HG03521 (cell line): ENCODE results near the gene REV3L.
A peak's percentile ranks its signal among the peaks of the same experiment; 100 is the strongest.
"Not testable (repeated sequence)": the region's sequence is repeated elsewhere in the genome, so short reads cannot be mapped to it uniquely, and the experiment has no call there.

Experiments
- ATAC-seq: cut with Tn5 transposase; IDR thresholded peaks from one replicate; pipeline ENCODE4 v1.9.1; 2021; ENCODE audit warnings: mild to moderate bottlenecking, moderate library complexity; ENCODE audit not compliant: unreplicated experiment

Gene REV3L, protein sequence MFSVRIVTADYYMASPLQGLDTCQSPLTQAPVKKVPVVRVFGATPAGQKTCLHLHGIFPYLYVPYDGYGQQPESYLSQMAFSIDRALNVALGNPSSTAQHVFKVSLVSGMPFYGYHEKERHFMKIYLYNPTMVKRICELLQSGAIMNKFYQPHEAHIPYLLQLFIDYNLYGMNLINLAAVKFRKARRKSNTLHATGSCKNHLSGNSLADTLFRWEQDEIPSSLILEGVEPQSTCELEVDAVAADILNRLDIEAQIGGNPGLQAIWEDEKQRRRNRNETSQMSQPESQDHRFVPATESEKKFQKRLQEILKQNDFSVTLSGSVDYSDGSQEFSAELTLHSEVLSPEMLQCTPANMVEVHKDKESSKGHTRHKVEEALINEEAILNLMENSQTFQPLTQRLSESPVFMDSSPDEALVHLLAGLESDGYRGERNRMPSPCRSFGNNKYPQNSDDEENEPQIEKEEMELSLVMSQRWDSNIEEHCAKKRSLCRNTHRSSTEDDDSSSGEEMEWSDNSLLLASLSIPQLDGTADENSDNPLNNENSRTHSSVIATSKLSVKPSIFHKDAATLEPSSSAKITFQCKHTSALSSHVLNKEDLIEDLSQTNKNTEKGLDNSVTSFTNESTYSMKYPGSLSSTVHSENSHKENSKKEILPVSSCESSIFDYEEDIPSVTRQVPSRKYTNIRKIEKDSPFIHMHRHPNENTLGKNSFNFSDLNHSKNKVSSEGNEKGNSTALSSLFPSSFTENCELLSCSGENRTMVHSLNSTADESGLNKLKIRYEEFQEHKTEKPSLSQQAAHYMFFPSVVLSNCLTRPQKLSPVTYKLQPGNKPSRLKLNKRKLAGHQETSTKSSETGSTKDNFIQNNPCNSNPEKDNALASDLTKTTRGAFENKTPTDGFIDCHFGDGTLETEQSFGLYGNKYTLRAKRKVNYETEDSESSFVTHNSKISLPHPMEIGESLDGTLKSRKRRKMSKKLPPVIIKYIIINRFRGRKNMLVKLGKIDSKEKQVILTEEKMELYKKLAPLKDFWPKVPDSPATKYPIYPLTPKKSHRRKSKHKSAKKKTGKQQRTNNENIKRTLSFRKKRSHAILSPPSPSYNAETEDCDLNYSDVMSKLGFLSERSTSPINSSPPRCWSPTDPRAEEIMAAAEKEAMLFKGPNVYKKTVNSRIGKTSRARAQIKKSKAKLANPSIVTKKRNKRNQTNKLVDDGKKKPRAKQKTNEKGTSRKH (N-terminal part only)

DNA sequence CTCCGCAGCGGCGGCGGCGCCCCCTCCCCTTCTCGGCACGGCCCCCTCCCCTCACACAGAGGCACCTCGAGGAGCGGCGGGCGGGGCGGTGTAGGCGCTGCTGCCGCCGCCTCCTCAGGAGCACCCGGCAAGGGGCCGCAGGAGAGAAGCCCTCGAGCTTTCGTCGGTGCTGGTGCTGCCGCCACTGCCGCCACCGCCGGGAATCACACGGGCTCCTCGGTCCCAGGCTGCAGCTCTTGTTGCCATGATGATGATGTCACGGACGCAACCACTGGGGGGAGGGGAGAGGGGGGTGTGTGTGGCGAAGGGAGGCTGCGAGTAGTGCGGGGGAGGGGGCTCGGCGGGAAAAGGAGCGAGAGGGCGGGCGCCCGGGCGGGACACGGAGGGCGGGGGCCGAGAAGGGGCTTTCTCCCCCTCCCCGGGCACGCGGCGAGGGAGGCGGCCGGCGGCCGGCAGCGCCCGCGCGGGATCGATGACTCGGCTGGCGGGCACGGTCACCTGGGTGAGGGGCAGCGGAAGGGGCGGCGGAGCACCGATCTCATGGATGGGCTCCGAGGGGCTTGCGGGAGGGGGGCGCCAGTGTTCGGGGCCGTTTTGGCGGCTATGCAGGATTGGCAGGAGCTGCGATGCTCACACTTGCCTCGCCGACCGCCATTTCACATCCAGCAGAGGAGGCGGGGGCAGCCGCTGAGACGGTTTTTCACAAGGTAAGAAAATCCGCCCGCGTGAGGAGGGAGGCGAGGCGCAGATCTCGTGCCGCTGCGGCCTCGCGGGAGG is at the start of gene REV3L:
REV3L (minus strand) TSS at position 260 of the 777 bp plus-strand sequence. CDS start 330 bp downstream, outside the sequence.
- ATAC-seq = peak; percentile 31

DNA sequence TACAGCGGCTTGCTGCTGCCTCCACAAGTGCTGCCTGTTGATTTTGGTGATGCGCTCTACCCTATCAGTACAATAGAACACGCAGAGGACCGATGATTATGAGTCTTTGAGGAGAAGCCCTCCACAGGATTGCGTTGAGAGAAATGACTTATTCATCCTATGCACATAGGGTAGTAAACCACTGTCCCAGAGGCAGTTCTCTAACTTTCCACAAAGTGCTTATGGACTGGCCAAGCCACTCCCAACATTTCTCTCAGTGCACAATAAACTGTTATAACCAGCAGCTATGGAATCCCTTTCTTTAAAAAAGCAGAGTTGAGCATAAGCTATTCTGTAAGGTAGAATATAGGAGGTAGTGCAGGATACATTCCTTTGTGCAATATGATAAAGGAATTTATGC is 48.2 kb upstream of the REV3L start:
- no peak for ATAC-seq

DNA sequence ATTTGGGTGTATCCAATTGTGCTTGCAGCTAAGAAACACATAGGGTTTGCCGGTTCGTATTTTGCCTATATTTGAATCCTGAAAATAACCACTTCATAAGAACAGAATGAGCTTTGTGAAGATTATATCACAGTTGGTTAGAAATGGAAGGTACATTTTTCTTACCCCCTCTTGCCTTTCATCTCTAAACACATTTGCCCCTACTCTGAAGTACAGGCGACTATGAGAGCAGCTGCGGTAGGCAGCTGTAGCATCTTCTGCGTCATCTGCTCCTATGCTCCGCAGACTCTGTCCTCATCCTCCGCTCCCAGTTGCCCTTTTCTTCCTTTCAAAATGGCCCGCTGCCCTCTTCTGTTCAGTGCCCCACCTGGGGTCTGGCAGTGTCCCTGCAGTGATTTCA is 47.6 kb upstream of the REV3L start:
- no peak for ATAC-seq

DNA sequence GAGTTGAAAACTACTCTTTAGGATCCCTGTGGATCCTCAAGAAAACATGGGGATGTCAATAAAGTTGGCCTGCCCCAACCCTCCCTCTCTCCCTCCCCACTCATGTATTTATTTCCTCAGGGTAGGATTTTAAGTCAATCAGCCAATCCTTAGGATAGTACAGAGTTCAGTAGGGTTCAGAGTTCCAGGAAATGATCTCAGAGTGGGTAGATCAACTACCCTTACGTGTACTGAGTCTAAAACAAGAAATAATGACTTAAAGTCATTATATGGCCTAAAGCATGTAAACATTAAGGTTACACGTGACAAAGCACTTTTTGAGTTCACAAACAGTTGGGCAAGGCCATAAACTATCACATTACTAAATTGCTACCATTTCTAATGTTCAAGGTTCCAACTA is 47.2 kb upstream of the REV3L start:
- ATAC-seq = no peak

DNA sequence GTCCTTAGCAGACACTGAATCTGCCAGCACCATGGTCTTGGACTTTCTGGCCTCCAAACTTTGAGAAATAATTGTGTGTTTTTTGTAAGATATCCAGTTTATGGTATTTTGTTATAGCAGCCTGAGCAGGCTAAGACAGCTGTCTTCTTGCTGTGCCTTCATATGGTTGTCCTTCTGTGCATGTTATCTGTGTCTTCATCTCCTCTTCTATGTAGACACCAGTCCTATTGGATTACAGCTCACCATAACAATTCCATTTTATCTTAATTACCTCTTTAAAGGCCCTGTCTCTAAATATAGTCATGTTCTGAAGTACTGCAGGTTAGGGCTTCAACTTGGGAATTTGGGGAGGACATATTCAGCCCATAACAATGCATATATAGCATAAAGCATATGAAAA is 44.3 kb upstream of the REV3L start:
- no peak for ATAC-seq

DNA sequence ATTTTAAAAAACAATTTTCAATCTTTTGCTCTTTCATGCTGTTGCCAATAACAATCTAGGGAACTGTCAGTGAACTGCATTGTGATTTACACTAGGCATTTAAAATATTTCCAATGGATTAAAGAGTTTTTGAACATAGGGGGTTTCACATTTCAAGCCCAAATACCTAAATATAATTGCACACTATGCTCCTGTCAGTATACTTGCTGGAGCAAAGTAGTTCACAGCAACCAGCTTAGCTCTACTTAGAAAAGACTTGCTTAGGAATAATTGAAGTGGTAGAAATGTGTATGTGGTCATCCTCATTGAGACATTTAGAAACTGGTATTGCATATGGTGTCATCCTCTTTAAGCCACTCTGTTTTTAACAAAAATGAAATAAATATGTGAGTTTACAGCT is 41.7 kb upstream of the REV3L start:
- ATAC-seq = no peak

DNA sequence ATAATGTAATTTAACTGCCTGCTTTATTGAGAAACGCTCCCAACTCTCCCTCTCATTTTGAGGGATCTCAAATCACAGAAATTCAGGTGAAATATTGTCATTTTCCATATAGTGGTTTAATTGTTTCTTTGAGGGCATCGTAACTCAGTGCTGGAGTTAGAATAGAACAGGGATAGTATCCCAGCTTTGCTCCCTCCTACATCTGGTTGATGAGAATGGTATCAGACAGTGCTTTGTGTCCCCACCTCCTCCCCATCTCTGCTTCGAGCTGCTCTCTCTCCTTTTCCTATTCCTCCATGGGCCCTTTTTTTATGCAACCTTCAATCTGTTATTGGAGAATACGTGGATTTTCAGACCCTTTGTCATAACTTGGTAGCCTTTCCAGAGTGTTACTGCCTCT is 41.2 kb upstream of the REV3L start:
- ATAC-seq = no peak

DNA sequence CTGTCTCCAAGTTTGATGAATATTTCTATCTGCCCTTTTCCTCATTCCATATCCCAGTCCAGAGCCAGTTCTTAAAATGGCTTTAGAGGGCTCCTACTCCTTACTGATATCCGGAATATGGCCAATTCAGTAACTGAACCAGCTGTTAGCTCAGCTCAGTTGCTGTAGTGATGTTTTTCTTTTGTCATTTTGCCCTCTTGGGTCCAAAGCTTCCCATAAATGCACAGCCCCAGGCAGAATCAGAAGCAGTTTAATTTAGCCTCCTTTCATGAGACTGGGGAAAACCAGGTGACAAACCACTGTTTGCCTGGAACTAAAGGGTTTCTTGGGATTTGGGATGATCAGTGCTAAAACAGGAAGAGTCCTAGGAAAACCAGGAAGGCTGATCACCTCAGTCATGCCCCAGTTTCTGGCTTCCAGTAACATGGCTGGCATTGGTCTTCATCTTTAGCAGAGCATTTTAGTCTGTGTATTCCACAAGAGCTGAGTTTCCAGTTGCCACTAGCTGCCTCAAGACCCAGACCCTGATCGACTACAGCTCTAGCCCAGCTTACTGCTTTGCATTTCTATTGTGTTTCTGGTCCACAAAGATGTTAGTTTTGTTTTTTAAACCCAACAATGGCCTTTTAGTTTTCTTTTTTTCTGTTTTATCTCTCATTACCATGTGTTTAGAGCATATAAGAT is 40.6 kb upstream of the REV3L start:
- no peak for ATAC-seq

DNA sequence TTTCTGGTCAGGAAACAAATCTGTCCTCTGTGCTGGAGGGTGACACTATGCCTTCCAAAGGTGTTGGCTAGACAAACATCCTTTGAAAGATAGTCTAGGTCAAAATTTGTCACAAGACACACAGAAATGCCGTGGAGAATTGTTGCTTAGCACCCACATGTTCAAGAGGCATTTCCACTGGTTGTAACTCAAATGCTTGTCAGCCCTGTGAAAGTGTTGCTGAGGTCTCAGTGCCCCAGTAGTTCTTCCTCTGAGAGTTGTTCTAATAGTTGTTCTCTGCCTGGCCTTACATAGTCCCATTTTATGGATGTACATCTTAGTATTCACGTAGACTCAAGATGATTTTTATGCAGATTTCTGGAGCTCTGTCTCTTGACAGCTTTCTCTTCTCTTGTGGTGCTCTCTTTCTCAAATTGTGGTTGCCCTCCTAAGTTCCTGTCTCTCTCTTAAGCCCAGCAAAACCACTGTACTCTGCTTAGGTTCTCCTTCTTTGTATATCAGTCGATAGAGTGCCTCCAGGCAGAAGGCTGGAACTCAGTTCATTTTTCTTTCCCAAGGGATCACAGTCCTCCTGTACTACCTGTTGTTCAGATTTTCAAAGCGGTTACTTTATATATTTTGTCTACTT is 39.5 kb upstream of the REV3L start:
- ATAC-seq = no peak

DNA sequence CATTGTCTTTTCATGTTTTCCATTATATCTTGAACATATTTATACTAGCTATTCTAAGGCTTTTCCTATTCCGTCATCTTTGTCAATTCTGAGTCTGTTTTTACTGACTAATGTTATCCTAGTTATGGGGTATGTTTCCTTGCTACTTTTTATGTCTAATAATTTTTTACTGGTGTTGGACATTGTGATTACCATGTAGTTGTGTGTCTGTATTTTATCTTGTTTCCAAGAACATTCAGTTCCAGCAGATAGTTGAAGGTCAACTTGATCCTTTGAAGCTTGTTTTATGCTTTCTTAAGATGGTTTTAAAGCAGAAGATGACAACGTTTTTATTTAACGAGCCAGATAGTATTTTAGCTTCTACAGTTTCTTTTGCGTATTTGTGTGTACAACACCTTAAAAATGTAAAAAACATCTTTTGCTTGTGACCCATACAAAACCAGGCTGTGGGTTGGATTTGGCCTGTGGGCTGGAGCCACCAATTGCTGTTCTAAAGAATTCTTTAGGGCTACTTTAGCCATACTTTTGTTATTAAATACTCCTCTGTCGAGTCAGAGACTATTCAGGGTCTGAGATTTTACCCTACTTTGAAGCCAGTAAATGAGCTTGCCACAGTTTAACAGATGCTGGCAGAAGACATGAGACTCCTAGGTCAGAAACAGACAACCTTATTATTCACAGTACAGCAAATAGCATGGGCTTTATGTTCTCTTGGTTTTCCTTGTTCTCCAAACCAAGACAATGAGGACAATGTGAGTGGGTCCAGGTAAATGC is 38.7 kb upstream of the REV3L start:
- no peak for ATAC-seq

DNA sequence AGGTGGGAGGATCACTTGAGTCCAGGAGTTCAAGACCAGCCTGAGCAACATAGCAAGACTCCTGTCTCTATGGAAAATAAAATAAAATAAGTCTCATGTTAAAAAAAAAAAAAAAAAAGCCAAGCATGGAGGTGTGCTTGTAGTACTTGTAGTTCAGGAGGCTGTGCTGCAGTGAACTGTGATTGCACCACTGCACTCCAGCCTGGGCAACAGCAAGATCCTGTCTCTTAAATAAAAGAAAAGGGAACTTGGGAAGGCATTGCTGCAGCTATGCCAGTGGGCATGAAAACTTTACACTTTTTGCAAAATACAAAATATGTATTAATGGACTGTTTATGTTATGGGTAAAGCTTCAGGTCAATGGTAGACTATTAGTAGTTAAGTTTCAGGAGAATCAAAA is 37.5 kb upstream of the REV3L start:
- no peak for ATAC-seq

DNA sequence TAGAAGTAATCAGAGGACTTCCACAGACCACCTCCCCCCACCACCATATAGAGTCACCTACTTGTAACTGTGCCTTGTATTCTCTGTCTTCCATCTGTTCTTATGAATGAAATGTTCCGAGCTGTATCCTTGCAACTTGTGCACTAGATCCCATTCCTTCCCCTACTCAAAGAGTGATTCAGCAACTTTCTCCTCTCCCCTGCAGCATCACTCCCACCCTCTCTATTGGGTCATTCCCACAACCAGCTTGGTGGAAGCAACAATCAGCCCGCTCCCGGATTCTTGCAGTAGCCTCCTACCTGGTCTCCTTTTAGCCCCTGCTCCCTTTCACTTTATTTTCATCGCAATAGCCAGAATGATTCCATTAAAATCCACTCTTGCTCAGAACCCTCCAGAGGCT is 34.9 kb upstream of the REV3L start:
- ATAC-seq = no peak

DNA sequence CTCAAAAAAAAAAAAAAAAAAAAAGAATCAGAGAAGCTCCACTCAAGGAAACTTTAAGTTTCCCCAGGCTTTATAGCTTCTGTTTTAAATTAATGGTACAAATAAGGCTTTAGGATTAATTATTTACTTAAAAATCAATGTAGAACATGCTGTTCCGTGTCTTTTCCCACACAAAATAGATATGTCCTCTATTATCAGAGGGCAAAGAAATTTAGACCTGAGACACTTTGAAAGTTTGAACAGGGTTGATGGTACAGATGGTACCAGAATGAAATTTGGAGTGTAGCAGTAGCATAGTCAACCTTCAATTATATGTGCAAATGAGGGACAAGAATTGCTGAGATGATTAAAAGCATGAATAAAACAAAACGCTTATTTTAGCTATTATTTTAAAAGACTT is 32.2 kb upstream of the REV3L start:
- no peak for ATAC-seq

DNA sequence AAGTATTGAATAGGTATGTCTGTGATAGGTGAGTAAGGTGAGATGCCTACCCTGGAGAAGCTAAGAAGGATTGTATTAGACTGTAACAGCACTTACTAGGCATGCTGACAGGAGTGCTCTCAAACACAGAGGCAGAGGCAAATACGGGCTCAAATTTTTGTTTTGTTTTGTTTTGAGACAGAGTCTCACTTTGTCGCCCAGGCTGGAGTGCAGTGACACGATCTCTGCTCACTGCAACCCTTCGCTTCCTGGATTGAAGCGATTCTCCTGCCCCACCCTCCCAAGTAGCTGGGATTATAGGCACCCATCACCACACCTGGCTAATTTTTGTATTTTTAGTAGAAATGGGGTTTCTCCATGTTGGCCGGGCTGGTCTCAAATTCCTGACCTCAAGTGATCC is 31.5 kb upstream of the REV3L start:
- not testable (repeated sequence) for ATAC-seq

DNA sequence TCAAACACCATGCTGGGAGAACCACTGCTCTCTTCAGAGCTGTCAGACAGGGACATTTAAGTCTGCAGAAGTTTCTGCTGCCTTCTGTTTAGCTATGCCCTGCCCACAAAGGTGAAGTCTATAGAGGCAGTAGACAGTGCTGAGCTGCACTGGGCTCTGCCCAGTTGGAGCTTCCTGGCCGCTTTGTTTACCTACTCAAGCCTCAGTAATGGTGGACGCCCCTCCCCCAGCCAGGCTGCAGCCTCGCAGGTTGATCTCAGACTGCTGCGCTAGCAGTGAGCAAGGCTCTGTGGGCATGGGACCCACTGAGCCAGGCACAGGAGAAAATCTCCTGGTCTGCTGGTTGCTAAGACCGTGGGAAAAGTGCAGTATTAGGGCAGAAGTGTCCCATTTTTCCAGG is 24.2 kb upstream of the REV3L start:
- not testable (repeated sequence) for ATAC-seq

DNA sequence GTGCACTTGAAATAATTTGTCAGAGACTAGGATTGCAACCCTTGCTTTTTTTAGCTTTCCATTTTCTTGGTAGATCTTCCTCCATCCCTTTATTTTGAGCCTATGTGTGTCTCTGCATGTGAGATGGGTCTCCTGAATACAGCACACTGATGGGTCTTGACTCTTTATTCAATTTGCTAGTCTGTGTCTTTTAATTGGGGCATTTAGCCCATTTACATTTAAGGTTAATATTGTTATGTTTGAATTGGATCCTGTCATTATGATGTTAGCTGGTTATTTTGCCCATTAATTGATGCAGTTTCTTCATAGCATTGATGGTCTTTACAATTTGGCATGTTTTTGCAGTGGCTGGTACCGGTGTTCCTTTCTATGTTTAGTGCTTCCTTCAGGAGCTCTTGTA is 22.5 kb upstream of the REV3L start:
- ATAC-seq = not testable (repeated sequence)

DNA sequence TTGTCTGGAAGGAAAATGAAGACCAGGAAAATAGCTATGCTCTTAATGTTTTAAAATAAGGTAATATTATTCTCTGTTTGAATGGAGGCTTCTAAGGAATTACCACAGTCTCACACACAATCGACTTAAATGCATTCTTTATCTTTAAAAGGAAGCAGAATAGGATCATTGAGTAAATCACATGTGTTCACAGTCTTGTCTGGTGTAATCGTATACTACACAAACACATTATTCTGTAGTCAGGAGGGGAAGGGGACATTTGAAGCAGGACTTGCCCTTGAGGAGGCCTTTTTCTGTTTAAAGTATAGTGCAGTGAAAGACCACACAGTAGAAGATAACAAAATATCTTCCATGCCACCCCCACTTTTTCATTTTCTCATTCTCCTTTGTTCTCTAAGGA is 20.6 kb upstream of the REV3L start:
- no peak for ATAC-seq

DNA sequence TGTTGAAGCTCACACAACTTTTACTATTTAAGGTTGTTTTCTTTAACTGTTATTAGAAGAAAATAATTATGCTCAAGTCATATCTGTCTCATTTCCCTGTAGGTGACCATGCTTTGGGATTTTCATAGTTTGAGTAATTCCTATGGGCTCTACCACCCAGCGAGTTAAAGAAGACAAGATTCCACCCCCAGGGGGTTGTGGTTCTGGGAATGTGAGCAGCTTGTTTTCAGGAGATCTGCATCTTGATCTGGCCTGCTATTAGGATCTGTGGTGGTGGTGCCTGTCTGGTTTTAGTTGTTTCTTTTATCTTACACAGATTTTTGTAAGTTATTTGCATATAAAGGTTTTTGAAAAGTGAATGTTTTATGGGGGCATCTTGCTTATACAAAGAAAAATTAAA is 20.2 kb upstream of the REV3L start:
- ATAC-seq = no peak

DNA sequence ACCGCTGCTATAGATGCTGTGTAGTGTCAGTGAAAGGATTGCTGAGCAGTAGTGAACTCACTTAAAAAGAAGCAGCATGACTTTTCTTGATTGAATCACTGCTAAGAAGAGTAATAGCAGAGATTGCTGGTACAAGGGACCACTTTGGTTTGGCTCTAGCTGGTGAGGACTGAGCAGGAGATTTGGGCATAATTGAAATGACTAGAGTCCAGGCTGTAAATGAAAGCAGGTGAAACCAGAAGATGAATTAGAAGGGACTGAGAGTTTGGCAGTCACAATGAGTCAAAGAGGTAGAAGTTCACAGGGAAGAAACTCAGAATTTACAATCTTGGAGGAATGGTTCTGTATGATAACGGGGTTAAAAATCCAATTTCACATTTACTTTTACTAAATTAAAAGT is 19.1 kb upstream of the REV3L start:
- ATAC-seq = no peak
